Bone marrow (tissue), 2 donors: ENCODE results near the gene EIF4G3.
"Not testable (repeated sequence)": the region's sequence is repeated elsewhere in the genome, so short reads cannot be mapped to it uniquely, and the experiment has no call there.

Source experiments
- DNase-seq, 2 donors: peaks; one replicate each; lab custom pipeline; 2025; lab: John Stamatoyannopoulos, UW

The EIF4G3 gene

GRCh38 chr1:21030181-21030580 is 146.5 kb downstream of the EIF4G3 start:
- DNase-seq: no peak

- DNase-seq: no peak
Measured at GRCh38 chr1:21028520-21029145, 148.1 kb downstream of the EIF4G3 start.

GRCh38 chr1:21027805-21028204 is 148.9 kb downstream of the EIF4G3 start:
- no peak for DNase-seq

- no peak for DNase-seq
Measured at GRCh38 chr1:21024918-21025317, 151.8 kb downstream of the EIF4G3 start.

- not testable (repeated sequence) for DNase-seq
Measured at GRCh38 chr1:21024136-21024896, 152.4 kb downstream of the EIF4G3 start.

- DNase-seq: peak in 1 of 2 donors; percentile 95
Measured at GRCh38 chr1:21022279-21023040, 154.2 kb downstream of the EIF4G3 start.

GRCh38 chr1:21021311-21021710 is 155.4 kb downstream of the EIF4G3 start:
- DNase-seq: no peak

- no peak for DNase-seq
Measured at GRCh38 chr1:21020151-21020550, 156.5 kb downstream of the EIF4G3 start.

GRCh38 chr1:21018673-21019072 is 158.0 kb downstream of the EIF4G3 start:
- no peak for DNase-seq

- DNase-seq: no peak
Measured at GRCh38 chr1:21013510-21013909, 163.2 kb downstream of the EIF4G3 start.

- DNase-seq: no peak
Measured at GRCh38 chr1:21012937-21013336, 163.8 kb downstream of the EIF4G3 start.

- DNase-seq: no peak
Measured at GRCh38 chr1:21007876-21008275, 168.8 kb downstream of the EIF4G3 start.

- no peak for DNase-seq
Measured at GRCh38 chr1:21005466-21006239, 171.0 kb downstream of the EIF4G3 start.

GRCh38 chr1:21003281-21004045 is 173.2 kb downstream of the EIF4G3 start:
- no peak for DNase-seq

GRCh38 chr1:21001042-21001441 is 175.7 kb downstream of the EIF4G3 start:
- no peak for DNase-seq

- DNase-seq: no peak
Measured at GRCh38 chr1:21000245-21000594, 176.5 kb downstream of the EIF4G3 start.

GRCh38 chr1:20999525-21000244 is 177.0 kb downstream of the EIF4G3 start:
- DNase-seq: no peak

- no peak for DNase-seq
Measured at GRCh38 chr1:20998826-20999225, 177.9 kb downstream of the EIF4G3 start.

GRCh38 chr1:20997602-20998224 is 179.0 kb downstream of the EIF4G3 start:
- DNase-seq: no peak

GRCh38 chr1:20996554-20996953 is 180.1 kb downstream of the EIF4G3 start:
- DNase-seq: no peak
